Loucy (cell line): ENCODE results near the gene GPER1.
A peak's percentile ranks its signal among the peaks of the same experiment; 100 is the strongest.

Experiments
- H2AFZ ChIP-seq: fragments of 200-600 bp; sonication (generic); 2 replicates; pipeline ENCODE4 v1.6.0; 2016; ENCODE audit warnings: antibody characterized with exemption, mild to moderate bottlenecking, low read length, moderate library complexity
- H3F3A ChIP-seq: fragments of 200-600 bp; 2 replicates; pipeline ENCODE4 v1.6.0; 2016; ENCODE audit warnings: antibody characterized with exemption, low read depth, mild to moderate bottlenecking
- H3K27me3 ChIP-seq: fragments of 200-600 bp; sonication (generic); 2 replicates; pipeline ENCODE4 v1.6.1; 2014; ENCODE audit warnings: low read length, mild to moderate bottlenecking; ENCODE audit not compliant: insufficient read depth, poor library complexity, severe bottlenecking
- H3K36me3 ChIP-seq: fragments of 200-600 bp; sonication (generic); 2 replicates; pipeline ENCODE4 v1.6.1; 2016; ENCODE audit warnings: low read length; ENCODE audit not compliant: insufficient read depth
- H3K4me1 ChIP-seq: fragments of 200-600 bp; sonication (generic); 2 replicates; pipeline ENCODE4 v1.5.1; 2014; ENCODE audit warnings: low read length, mild to moderate bottlenecking; ENCODE audit not compliant: insufficient read depth, poor library complexity, severe bottlenecking
- H3K4me2 ChIP-seq: fragments of 200-600 bp; sonication (generic); 2 replicates; pipeline ENCODE4 v1.6.0; 2014; ENCODE audit warnings: antibody characterized with exemption, low read length, low read depth, mild to moderate bottlenecking; ENCODE audit not compliant: poor library complexity, severe bottlenecking
- H3K4me3 ChIP-seq: fragments of 200-600 bp; sonication (generic); 2 replicates; pipeline ENCODE4 v1.5.1; 2014; ENCODE audit warnings: low read length, mild to moderate bottlenecking, mixed read lengths; ENCODE audit not compliant: poor library complexity, severe bottlenecking
- H3K79me2 ChIP-seq: fragments of 200-600 bp; sonication (generic); 2 replicates; pipeline ENCODE4 v1.6.1; 2014; ENCODE audit warnings: low read length; ENCODE audit not compliant: insufficient read depth
- H3K9ac ChIP-seq: fragments of 200-600 bp; sonication (generic); 2 replicates; pipeline ENCODE4 v1.6.0; 2014; ENCODE audit warnings: mild to moderate bottlenecking, low read depth, low read length, moderate library complexity; ENCODE audit not compliant: poor library complexity, severe bottlenecking
- H3K9me2 ChIP-seq: fragments of 200-600 bp; sonication (generic); replicated peaks from 2 replicates; pipeline ENCODE4 v1.6.1; 2016; ENCODE audit warnings: low read depth, low read length, mixed read lengths
- H3K9me3 ChIP-seq: fragments of 200-600 bp; sonication (generic); 2 replicates; pipeline ENCODE4 v1.6.1; 2014; ENCODE audit warnings: mild to moderate bottlenecking, antibody characterized with exemption, low read length, low read depth; ENCODE audit not compliant: insufficient read depth
- H4K20me1 ChIP-seq: fragments of 200-600 bp; sonication (generic); 2 replicates; pipeline ENCODE4 v1.6.0; 2014; ENCODE audit warnings: antibody characterized with exemption, low read length, mild to moderate bottlenecking; ENCODE audit not compliant: insufficient read depth, poor library complexity, severe bottlenecking
- CTCF ChIP-seq: fragments of 200-600 bp; sonication (generic); conservative IDR thresholded peaks from 2 replicates; pipeline ENCODE4 v1.5.1; 2014; ENCODE audit warnings: mild to moderate bottlenecking, antibody characterized with exemption, low read length
- EZH2phosphoT487 ChIP-seq: fragments of 200-600 bp; IDR thresholded peaks from 2 replicates; pipeline ENCODE4 v1.6.1; 2018; ENCODE audit warnings: antibody characterized with exemption, mild to moderate bottlenecking, moderate library complexity, borderline replicate concordance

The GPER1 gene

GRCh38 chr7:1064581-1064980, 23.3 kb upstream of the GPER1 start:
- no peaks in the 10 kb centered on the region for H3F3A ChIP-seq
- H3K4me3 ChIP-seq: no peak overlapping the region
- H3K36me3 ChIP-seq: no peaks in the 10 kb centered on the region
- TF ChIP-seq CTCF (no peak), EZH2phosphoT487 (no peak)
- H3K9me2 ChIP-seq: no peaks in the 10 kb centered on the region
- no peaks in the 10 kb centered on the region for H3K9me3 ChIP-seq
- peak overlapping the region; percentile 56 for H3K4me2 ChIP-seq
- no peaks in the 10 kb centered on the region for H4K20me1 ChIP-seq
- peak overlapping the region; percentile 11 for H3K9ac ChIP-seq
- no peaks in the 10 kb centered on the region for H3K27me3 ChIP-seq
- no peaks in the 10 kb centered on the region for H3K79me2 ChIP-seq
- H2AFZ ChIP-seq: no peak overlapping the region
- H3K4me1 ChIP-seq: peaks cover 13% of the 10 kb centered on the region

- Histone ChIP-seq H2AFZ (no peak overlapping the region), H3K9me2 (no peaks in the 10 kb centered on the region), H3K4me3 (no peak overlapping the region), H3K27me3 (no peaks in the 10 kb centered on the region), H3F3A (no peaks in the 10 kb centered on the region), H3K79me2 (no peaks in the 10 kb centered on the region), H3K9ac (peak overlapping the region; percentile 11), H3K9me3 (no peaks in the 10 kb centered on the region), H3K4me1 (peaks cover 13% of the 10 kb centered on the region), H3K36me3 (no peaks in the 10 kb centered on the region), H3K4me2 (peak overlapping the region; percentile 56), H4K20me1 (no peaks in the 10 kb centered on the region)
- no peak for TF ChIP-seq CTCF
- TF ChIP-seq EZH2phosphoT487: no peak
Observed at GRCh38 chr7:1065263-1065584, 22.7 kb upstream of the GPER1 start.

- Histone ChIP-seq H2AFZ (no peak overlapping the region), H3K4me2 (peak overlapping the region; percentile 56), H3K9me3 (no peaks in the 10 kb centered on the region), H3K9ac (peak overlapping the region; percentile 11), H3F3A (0 out of 2 replicates have a peak, but pooled peaks cover 3% of the 10 kb centered on the region), H4K20me1 (no peaks in the 10 kb centered on the region), H3K36me3 (no peaks in the 10 kb centered on the region), H3K9me2 (no peaks in the 10 kb centered on the region), H3K4me1 (peaks cover 13% of the 10 kb centered on the region), H3K4me3 (no peak overlapping the region), H3K79me2 (no peaks in the 10 kb centered on the region), H3K27me3 (no peaks in the 10 kb centered on the region)
- no peak for TF ChIP-seq EZH2phosphoT487
- TF ChIP-seq CTCF: peak; percentile 79
Observed at GRCh38 chr7:1065585-1066241, 22.2 kb upstream of the GPER1 start.
